ENCODE data around the gene CCDC85A.

Gene CCDC85A

DNA sequence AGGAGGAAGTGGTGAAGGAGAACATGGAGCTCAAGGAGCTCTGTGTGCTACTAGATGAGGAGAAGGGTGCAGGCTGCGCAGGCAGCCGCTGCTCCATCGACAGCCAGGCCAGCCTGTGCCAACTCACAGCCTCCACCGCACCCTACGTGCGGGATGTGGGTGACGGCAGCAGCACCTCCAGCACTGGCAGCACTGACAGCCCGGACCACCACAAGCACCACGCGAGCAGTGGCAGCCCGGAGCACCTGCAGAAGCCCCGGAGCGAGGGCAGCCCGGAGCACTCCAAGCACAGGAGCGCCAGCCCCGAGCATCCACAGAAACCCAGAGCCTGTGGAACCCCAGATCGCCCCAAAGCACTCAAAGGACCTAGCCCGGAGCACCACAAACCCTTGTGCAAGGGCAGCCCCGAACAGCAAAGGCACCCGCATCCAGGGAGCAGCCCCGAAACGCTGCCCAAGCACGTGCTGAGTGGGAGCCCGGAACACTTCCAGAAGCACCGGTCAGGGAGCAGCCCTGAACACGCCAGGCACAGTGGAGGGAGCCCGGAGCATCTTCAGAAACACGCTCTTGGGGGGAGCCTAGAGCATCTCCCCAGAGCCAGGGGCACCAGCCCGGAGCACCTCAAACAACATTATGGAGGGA lies 9.0 kb downstream of the CCDC85A start:
- no peak for DNase-seq (ENCODE audit: low read depth in 2 of 2)

DNA sequence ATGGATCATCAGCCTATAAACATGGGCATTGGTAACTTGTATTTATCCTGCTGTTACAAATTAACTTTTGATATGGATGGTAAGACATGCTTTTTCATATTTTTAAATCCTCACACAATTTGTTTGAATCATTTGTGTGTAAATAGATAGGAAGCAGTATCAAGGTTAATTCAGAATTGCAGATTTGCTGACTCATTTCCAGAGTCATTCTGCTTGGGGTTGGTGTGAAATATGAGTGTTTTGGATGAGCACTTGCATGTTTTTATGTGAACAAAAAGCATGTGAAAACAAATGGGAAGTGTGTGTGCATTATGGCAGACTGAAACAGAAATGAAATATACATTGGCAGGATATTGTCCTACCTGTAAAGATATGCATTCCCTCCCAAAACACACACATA lies 11.8 kb downstream of the CCDC85A start:
- no peak for DNase-seq (ENCODE audit: low read depth in 2 of 2)

DNA sequence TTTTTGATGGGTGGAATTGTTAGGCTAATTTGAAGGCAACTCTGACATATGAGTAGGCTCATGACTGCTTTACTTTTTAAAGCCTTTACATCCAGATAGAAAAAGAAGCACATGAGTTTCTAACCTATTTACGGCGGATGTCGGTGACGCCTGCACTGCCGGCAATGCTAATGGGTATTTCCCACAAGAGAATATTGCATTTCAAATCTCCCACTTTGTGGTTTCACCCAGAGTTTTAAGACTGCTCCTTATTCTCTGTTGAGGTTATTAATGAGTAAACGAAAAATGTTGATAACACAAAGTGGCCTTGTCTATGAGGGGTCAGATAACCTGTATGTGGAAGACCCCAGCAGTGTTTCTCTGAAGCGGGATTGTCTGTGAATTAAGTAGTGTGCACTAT lies 14.0 kb downstream of the CCDC85A start:
- DNase-seq (ENCODE audit: low read depth in 2 of 2) = no peak

DNA sequence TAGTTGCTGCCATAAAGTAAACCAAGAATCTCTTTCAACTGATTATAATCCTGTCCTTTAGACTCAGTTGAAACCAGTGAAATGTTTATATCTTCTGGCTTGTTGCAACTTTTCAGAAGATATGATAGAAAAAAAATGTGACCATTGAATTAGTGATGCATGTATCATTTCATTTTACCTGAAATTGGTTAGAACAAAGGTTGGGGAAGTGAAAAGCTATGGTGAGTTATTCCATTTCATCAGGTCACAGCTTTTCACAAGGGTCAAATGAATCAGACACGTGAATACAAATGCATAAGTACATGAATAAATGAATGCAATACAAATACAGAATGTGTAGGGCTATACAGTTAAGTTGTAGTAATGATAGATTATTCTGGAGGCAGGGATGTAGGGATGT lies 15.1 kb downstream of the CCDC85A start:
- no peak for DNase-seq (ENCODE audit: low read depth in 2 of 2)

DNA sequence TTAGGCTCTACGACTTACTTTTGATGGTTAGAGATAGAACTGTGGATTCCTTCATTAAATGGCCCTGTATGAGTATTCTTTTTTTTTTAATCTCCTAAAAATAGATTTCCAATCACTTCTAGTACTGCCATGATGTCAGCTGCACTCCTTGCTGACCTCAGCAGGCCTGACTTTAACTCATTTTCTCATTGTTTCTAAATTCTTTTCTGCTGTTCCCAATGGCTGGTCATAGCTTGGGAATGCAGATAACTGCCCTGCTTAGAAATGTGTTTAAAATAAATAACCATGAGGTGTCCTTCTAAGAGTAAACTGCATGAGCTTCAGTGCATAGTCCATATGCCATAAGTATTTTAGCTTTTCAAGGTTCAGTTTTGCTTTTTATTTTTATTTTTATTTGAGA lies 15.7 kb downstream of the CCDC85A start:
- no peak for DNase-seq (ENCODE audit: low read depth in 2 of 2)

DNA sequence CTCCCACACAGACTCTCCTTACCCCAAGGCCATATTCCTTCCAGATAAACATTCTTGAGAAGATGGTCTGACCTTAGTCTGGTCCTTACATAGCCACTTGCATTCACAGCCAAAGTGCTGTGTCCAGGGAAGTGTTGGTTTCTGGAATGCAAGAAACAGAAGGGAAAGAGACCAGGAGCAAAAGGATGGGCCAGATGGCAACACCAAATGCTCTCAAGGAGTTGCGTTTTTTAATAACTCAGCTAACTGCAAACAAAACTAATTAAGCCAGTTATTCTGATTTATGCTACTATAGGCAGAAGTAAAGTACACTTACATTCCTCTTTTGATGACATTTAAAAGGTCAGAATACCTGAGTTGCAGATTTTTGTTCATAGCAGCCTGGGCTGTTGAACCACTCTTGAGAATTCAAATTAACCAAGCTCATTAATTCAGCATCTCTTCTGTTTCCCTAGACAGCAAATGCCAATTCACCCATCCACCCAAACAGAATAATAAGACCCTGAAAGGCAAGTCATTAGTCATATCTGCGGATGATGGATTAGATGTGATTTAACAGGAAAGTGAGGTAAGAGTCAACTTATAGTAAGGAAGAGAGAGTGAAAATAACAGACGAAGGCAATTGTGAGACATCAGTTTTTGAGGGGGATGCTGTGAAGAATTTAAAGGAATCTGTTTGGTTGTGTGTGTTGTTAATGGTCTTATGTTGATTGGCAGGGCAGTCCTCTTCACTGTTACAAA lies 18.8 kb downstream of the CCDC85A start:
- DNase-seq (ENCODE audit: low read depth in 2 of 2) = no peak

DNA sequence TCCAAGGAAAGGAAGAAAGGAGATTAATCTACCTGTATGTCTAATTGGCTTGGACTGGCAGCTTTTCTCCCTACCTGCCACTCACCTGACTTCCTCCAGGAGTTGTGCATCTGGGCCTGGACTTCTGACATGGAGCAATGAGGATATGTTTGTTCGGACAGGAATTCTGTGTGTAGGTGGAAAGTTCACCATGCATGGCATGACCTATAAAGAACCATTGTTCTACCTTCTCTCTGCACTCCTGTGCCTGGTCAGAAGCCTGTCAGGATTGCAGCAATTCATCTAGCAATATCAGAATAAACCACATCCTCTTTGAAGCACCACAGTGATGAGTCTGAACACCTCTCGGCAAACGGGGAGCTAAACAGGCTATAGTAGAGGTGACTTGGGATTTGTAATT lies 20.8 kb downstream of the CCDC85A start:
- DNase-seq (ENCODE audit: low read depth in 2 of 2) = no peak

DNA sequence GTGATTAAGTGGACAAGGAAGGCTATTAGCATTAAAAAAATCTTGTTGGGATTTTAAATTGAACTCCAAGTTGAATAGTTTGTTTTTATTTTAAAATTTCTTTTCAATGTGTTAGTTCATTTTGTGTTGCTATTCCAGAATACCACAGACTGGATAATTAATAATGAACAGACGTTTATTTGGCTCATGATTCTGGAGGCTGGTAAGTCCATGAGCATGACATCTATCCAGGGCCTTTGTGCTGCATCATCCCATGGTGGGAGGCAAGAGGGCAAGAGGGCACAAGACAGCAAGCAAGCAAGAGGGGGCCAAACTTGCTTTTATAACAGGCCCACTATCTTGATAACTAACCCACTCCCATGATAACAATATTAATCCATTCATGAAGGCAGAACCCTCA lies 22.5 kb downstream of the CCDC85A start:
- no peak for DNase-seq (ENCODE audit: low read depth in 2 of 2)

DNA sequence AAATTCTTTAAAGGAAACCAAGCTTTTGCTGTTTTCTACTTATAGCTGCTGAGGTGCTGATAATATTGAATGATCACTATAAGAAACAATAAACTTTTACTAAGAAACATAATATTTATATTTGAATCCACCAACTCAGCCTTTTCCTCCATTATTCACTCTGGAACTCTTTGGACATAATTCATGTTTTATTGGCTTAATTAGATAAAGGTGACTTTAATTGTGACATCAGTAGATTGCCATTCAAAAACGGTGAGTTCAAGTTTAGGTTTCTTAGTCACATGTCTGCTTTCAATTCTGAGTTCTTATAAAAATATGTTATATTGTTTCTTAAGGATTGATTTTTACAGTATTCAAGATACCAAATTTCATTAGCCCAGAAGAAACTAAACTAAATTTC lies 24.0 kb downstream of the CCDC85A start:
- DNase-seq (ENCODE audit: low read depth in 2 of 2) = no peak

DNA sequence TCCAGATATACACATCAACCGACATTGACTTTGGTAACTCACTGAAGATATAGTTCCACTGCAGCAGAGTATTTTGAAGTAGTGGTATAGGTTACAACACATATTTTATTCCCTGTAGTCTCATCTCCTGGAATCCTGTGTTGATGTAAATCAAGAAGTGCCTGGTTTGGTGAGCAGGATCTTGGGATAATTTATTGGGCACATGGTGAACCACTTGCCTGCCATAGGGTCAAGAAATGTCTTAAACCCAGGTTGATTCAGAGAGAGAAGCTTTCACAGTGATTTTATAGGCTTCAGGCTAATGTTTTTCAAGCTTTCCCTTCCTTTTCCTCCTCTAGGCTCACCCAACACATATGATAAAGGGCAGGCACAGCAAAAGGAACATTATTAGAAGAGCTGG lies 24.6 kb downstream of the CCDC85A start:
- no peak for DNase-seq (ENCODE audit: low read depth in 2 of 2)

DNA sequence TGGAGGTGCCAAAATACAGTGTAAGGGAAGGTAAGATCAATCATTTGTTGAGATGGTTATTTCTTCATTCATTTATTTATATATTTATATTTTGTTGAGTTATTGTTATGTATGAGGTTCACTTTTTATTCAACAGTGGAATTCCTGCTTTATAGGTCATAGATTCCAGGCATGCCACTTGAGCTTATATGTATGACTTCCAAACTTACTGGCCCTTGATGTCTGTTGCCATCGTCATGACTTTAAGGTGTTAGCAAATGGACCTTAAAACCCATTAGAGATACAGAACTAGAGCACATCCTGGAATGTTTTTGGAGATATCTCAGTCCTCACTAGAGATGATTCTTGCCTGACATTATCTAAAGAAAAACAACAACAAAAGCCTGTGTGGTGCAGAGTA lies 25.9 kb downstream of the CCDC85A start:
- no peak for DNase-seq (ENCODE audit: low read depth in 2 of 2)

DNA sequence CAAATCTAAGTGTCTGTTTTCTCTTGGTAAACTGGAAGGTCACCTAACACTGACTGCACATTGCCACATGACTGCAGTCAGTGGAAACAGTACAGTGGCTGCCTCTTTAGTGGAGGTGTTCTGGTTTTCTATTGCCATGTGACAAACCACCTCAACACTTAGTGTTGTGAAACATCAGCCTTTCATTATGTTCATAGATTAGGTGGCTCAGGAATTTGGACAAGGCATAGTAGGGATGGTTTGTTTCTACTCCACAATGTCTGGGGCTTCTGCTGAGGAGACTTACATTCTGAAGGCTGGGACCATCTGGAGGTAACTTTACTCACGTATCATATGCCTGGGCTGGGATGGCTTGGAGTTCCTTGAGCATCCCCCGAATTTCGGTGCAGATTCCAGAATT lies 26.5 kb downstream of the CCDC85A start:
- DNase-seq (ENCODE audit: low read depth in 2 of 2) = no peak

DNA sequence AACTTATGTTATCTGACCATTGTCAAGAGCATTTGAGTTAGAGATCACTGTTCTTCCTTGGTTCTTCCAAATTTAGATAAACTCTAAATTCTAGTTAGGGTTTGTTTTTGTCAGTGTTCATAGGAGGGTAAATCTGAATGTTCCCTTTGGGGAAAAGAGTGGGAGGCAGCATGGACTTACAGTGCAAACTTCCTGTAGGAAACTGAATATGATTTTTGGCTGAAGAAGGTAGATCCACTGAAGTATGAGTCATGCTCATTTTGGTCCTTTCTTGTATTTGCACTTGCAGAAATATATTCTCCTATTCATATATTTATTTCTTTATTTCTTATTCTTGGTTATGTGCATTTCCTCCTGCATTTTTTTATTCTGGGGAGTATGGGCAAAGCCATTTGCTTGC lies 27.3 kb downstream of the CCDC85A start:
- DNase-seq (ENCODE audit: low read depth in 2 of 2) = no peak

DNA sequence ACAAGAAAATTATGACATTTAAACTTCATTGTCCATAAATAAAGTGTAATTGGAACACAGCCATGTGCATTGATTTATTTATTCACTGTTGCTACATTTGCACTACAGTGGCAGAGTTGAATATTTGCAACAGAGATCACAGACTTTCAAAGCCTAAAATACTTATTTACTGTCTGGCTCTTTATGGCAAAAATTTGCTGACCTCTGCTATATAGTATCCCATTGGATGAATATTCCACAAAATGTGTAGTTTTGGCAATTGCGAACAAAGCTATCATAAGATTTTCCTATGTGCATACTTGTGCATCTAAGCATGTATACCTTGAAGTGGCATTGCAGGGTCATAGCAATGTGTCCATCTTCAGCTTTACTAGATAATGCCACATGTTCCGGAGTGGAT lies 32.1 kb downstream of the CCDC85A start:
- DNase-seq (ENCODE audit: low read depth in 2 of 2) = no peak

DNA sequence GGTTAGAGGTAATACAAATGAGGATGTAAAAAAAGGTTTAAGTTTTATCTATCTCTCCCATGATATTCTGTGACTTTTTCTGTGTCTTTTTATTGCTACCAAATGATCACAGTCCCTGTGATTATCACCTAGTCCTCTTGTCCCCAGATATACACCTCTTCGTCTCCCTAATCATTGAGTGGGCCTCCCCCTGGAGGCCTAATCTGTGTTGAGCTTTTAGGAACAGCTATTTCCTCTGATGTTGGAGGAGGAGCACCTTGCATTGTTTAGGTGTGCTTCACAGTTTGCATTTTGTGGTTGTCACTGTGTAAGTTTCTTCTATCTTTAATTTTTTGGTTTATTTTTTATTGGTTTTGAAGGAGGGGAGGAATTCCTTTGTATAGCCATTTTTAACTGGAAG lies 33.3 kb downstream of the CCDC85A start:
- no peak for DNase-seq (ENCODE audit: low read depth in 2 of 2)

DNA sequence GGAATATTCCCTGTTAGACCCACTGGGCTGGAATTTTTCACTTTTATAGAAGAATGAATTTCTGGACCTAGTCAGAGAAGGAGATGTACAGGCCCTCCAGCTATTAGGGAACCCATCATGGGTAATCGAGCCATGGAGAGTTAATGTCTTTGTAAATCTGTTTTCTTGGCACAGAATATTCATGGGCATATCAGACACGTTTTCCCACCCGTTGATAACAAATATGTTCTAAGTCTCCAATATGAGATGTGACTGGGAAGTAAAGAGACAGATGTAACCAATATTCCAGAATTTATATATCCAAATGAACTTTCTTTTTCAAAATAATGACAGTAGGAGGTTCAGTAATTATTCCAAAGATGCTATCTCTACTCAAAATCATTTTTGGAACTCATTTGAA lies 38.7 kb downstream of the CCDC85A start:
- no peak for DNase-seq (ENCODE audit: low read depth in 2 of 2)

DNA sequence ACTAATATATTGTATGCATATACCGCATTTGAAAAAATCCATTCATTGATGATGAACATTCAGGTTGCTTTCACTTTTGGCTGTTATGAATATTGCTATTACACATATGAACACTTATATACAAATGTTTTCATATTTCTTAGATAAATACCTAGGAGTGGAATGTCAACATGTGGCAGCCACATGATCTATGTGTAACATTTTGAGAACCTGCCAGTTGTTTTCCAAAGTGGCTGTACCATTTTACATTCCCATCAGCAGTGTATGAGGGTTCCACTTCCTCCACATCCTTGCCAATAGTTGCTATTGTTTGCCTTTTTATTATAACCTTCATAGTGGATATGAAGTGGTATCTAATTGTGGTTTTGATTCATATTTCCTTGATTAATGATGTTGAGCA lies 40.5 kb downstream of the CCDC85A start:
- no peak for DNase-seq (ENCODE audit: low read depth in 2 of 2)

DNA sequence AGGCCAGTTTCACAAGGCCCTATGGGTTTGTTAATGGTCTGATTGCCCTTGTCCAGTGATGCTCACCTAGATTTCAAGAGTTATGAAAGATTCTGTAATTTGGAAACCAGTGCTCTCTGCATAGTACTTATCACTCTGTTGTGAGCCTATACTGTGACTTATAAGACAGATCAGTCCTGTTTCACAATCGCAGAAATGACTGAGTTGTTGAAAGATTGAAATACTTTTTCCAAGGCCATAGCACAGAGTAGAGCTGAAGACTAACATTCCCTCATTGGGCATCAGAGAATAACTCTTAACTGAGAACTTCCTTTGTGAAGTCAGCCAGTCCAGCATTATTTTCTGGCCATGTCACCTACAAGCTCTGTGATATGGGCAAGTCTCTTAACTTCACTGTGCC lies 44.0 kb downstream of the CCDC85A start:
- DNase-seq (ENCODE audit: low read depth in 2 of 2) = no peak

DNA sequence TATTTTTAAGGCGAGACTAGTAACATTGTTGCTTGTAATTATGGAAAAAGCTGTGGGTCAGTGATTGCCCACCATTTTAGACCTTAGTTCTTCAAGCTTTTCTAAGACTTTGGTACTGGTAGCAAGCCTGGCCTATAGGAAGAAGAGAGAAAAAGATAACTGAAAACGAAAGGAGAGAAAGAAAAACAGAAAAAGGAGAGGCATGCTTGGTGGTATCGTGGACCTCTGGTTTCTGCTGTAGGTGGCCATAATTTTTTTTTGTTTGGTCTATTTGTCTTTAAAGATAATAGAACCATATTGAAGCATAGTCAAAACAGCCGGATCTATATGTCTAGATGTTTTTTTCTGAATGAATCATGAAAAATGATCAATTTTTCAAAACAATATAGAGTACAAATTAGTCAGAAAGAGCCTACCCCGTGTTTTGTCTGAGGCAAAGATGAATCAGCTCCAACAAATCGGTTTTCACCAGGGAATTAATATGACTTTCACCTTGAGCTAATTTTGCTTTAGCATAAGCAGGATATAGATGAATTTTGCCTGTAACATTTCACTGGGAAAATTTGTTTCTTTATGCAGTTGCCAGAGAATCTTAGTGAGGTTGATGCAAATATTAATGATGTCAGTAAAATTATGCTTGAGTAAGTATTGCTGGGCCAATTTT lies 45.7 kb downstream of the CCDC85A start:
- DNase-seq (ENCODE audit: low read depth in 2 of 2) = no peak

DNA sequence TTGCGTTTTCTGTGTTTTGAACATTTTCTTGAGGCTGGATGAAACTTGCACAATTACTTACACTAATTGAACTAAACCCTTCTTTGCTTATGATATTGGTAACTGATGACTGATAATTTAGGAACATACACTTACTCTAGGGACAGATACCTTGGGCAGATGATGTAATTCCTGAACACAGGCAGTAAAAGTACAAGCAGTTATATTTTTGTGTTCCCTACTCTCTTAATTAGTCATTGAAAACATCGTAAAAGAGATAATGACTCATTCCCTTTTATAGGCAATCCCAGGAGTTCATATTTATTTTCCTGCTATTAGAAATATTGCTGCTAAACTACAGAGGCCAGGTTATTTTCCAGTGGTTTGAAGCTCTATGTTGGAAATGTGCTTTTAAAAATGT lies 46.4 kb downstream of the CCDC85A start:
- no peak for DNase-seq (ENCODE audit: low read depth in 2 of 2)

DNA sequence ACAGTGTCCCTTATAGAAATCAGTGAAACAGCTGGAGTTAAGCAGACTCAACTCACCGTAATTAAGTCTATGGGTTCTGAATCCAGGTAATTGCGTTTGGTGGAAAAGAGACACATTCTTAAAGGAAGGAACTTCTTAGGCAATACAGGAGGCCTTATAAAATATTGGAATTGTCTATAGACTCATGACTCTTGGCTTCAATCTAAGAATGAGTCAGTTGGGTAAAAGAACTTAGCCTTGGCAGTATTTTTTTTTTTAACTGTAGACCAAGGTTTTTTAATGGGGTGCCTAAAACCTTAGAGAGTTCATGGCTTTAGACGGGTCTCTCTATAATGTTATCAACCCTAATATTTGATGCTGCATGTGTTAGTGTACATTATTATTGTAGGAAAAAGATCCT lies 47.6 kb downstream of the CCDC85A start:
- no peak for DNase-seq (ENCODE audit: low read depth in 2 of 2)

DNA sequence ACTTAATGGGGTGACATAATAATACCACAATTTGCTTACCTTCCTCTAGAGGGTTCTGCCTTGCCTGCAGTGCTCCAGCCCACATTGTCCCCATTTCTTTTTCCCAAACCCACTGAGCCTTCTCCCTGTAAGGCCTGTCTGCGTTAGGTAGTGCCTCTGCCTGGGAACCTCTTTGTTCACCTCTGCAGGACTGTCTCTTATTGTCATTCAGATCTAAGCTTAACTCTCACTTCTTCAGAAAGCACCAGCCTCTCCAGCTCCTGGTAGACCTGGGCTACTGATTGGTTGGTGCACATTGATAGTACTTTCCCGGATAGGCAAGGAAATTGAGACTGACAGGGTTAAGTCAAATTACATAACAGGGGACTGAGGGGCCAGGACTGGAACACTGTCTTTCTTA lies 49.1 kb downstream of the CCDC85A start:
- no peak for DNase-seq (ENCODE audit: low read depth in 2 of 2)

DNA sequence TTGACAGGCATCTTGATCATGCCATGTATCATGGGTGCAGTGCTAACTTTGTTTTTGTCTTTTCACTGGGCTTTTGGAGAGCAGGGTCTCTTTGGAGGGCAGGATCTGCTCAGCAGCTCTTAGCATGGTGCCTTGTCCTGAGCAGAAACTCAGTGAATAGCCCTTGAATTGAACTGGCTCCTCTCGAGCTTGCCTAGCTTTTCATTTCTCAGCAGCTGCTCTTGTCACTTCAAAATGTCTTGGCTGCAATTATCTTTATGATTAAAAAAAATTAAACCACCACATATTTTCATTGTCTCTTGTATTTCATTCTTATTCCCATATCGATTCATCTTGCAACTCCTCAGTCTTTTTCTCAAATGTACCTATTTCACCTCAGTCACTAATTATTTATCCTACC lies 50.5 kb downstream of the CCDC85A start:
- no peak for DNase-seq (ENCODE audit: low read depth in 2 of 2)

Data from stimulated activated CD8-positive, alpha-beta memory T cell treated with anti-CD3 and anti-CD28 coated beads, Interleukin-7, amount 100 ng/mL, for 4 hours (primary cell).